HG02763 (cell line): ENCODE measurements around the gene RPRD2.
A peak's percentile ranks its signal among the peaks of the same experiment; 100 is the strongest.
"Not testable (repeated sequence)": the region's sequence is repeated elsewhere in the genome, so short reads cannot be mapped to it uniquely, and the experiment has no call there.

Source experiments
- ATAC-seq: cut with Tn5 transposase; IDR thresholded peaks from one replicate; pipeline ENCODE4 v1.9.1; 2021; ENCODE audit warnings: mild to moderate bottlenecking, moderate library complexity; ENCODE audit not compliant: unreplicated experiment

Gene RPRD2

GRCh38 chr1:150363426-150364230 lies at the start of gene RPRD2:
TSS of gene RPRD2 (plus strand) at chr1:150364147. CDS start at chr1:150364715, 568 bp downstream.
- ATAC-seq: peak; percentile 88

- ATAC-seq: not testable (repeated sequence)
These were observed 49.3 kb upstream of the RPRD2 start for GRCh38 chr1:150314691-150315090.

GRCh38 chr1:150320667-150320978 lies 43.3 kb upstream of the RPRD2 start:
- ATAC-seq: no peak

- ATAC-seq: no peak
These were observed 42.2 kb upstream of the RPRD2 start for GRCh38 chr1:150321826-150322166.

GRCh38 chr1:150322310-150322709 lies 41.6 kb upstream of the RPRD2 start:
- no peak for ATAC-seq

GRCh38 chr1:150332651-150333290 lies 31.2 kb upstream of the RPRD2 start:
- no peak for ATAC-seq

DNA sequence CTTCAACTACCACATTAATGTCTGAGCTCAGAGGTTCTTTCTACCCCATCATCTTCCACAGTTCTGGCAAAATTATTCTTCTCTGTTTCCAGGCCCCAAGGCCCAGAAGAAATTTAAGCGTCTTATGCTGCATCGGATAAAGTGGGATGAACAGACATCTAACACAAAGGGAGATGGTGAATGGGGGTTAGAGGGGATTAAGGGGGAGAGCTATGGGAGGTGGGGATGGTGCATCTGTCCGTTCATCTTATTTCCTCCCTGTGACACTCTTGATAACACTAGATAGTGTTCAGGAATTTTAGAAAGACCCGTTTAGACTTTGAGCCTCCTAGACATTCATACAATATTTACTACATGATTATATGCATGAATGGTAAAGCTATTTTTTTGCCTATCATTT lies 17.6 kb upstream of the RPRD2 start:
- no peak for ATAC-seq

DNA sequence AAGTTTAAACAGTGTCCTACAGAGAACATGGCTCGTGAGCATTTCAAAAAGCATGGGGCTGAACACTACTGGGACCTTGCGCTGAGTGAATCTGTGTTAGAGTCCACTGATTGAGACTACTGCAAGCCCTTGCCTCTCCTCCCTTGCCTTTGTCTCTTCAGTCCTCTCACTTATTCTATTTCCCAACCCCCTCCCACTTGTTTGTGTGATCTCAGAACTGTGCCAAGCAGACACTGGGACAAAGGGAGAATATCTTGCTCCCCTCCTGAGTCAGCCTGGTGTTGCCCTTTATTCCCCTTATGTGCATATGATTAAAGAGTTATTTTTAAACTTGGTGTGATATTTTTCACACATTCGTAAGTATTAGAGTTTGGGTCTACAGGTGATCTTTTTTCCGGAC lies 11.1 kb upstream of the RPRD2 start:
- no peak for ATAC-seq

- no peak for ATAC-seq
These were observed 1.1 kb upstream of the RPRD2 start for GRCh38 chr1:150362721-150363425.

- peak; percentile 11 for ATAC-seq
These were observed 470 bp downstream of the RPRD2 start for GRCh38 chr1:150364231-150365003.

DNA sequence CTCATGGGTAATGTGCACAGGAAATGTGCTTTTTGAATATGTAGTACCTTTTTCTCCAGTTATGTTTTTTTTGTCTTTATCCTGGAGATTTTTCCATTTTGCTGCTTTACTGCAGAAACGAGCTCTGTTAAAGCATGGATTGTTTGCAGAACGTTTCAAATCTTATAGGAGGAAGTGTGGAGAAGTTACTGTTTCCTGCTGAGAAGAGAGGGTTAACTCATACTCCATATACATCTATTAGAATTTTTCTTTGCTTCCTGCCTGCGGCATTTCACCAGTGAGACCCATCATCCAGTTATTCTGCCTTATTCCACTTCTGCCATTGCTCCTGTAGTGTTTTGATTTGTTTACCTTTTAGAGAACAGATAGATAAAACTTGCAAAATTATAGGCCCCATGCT lies 2.0 kb downstream of the RPRD2 start:
- ATAC-seq: no peak

DNA sequence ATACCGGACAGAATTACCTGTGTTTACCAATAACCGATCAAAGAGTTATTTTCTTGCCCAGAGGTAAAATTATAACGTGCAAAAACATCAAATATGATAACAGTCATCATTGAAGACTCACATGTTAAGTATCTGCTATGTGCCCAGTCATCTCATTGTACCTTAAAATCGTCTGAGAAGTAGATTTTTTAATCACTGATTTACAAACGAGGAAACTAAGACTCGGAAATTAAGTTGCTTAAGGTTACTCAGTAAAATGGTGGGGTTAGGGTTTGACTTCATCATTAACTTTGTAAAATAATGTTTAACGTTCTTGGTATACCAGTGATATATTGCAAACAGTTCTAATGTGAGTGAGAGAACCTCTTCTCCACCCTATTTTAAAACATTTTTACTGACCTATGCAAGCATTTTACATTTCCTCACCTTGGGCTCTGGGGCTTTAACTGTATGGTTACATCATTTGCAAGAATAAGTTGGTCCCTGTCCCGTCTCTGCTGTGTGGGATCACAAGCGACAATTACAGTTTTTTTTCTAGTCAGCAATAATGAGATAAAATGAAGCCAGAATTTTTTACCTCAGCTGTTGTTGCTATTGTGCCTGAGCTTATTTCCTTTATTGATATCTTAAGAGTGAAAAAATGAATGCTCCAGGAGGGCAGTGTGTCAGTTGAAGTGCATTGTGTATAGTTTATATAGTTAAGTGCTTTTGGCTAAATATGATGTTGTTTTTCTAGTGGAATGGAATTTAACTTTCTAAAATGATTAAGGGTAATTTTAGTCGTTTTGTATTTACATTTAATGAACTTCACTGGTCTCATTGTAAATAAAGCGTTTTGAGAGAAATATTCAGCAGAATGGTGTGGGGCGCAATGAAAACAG lies 2.7 kb downstream of the RPRD2 start:
- ATAC-seq: no peak

DNA sequence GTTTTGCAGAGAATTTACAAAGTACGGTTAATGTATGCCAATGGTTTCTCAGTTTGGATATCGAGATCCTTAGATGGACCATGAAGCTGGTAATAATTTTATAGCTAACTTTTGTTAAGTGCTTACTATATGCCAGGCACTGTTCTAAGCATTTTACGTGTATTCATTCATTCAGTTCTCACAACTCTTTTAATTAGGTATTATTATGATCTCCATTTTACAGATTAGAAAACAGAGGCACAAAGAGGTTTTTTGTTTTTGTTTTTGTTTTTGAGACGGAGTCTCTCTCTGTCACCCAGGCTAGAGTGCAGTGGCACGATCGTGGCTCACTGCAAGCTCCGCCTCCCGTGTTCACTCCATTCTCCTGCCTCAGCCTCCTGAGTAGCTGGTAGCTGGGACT lies 7.2 kb downstream of the RPRD2 start:
- ATAC-seq: no peak

DNA sequence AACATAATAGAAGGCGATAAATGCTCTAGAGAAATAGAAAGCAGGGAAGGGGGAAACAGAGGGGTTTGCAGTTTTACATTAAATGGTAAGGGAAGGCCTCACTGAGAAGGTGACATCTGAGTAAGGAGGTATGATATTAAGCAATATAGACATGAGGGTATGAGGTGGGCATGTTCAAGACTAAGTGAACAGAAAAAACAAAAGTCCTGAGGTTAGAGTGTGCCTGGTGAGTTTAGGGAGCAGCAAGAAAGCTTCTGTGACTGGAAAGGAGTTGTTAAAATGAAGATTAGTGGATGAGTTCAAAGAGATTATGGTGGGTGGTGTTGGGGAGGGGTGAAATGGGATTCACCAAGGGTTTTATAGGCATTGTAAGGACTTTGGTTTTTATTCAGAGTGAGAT lies 8.6 kb downstream of the RPRD2 start:
- ATAC-seq: no peak

GRCh38 chr1:150376110-150376509 lies 12.2 kb downstream of the RPRD2 start:
- no peak for ATAC-seq

- ATAC-seq: no peak
These were observed 19.8 kb downstream of the RPRD2 start for GRCh38 chr1:150383631-150384324.

- no peak for ATAC-seq
These were observed 21.8 kb downstream of the RPRD2 start for GRCh38 chr1:150385537-150386445.

DNA sequence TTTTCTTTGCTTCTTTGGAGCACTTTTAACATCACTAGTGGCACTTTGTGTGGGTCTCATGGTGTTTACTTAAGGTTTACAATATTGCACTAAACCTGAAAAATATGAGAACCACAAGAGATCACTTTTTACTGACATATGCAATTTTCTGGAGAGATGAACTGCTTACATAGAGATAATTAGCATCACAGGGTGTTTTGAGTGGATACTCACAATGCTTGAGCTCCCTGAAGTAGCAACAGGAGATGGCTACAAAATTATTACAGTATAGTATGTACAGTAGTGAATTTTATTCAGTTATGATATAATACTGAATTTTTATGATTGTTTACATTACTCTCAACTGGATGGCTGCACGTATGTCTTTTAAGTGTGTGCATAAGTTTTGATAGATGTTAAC lies 22.6 kb downstream of the RPRD2 start:
- ATAC-seq: no peak

DNA sequence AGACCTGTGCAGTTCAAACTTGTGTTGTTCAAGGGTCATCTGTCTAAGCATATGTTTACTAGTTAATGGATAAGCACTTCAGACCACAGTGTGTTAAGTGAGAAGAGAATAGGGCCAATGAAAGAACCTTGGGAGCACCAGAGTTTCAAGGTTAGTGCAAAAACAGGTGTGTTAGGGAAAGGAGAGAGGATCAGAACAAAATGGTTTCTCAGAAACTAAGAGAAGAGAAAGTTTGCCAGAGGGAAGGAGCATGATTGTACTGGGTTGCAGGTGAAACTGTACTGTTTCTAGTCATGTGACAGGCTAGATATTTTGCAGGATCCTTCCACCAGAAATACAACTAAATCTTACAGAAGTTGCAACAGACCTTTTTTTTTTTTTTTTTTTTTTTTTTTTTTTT lies 23.3 kb downstream of the RPRD2 start:
- no peak for ATAC-seq
